ENCODE measurements around the gene ZNG1A.
"Not testable (repeated sequence)": the region's sequence is repeated elsewhere in the genome, so short reads cannot be mapped to it uniquely, and the experiment has no call there.

Gene ZNG1A

GRCh38 chr9:178140-178825, 573 bp downstream of the ZNG1A start:
- not testable (repeated sequence) for DNase-seq (ENCODE audit: low spot score)

- DNase-seq (ENCODE audit: low spot score), result not testable (repeated sequence)
These were observed 9.1 kb downstream of the ZNG1A start for GRCh38 chr9:169757-170156.

- DNase-seq (ENCODE audit: low spot score), result not testable (repeated sequence)
These were observed 19.0 kb downstream of the ZNG1A start for GRCh38 chr9:159871-160270.

- not testable (repeated sequence) for DNase-seq (ENCODE audit: low spot score)
These were observed 27.7 kb downstream of the ZNG1A start for GRCh38 chr9:151173-151572.

GRCh38 chr9:139880-140279, 39.0 kb downstream of the ZNG1A start:
- not testable (repeated sequence) for DNase-seq (ENCODE audit: low spot score)

GRCh38 chr9:117995-118467, 60.8 kb downstream of the ZNG1A start, which contains the start of gene FOXD4:
Gene FOXD4, minus strand, starts transcription at chr9:118417. Its CDS starts 298 bp downstream, at chr9:118119.
- peak; percentile 0 for DNase-seq (ENCODE audit: low spot score)

- not testable (repeated sequence) for DNase-seq (ENCODE audit: low spot score)
These were observed 61.5 kb downstream of the ZNG1A start for GRCh38 chr9:117144-117994.

GRCh38 chr9:116239-117077, 62.4 kb downstream of the ZNG1A start:
- not testable (repeated sequence) for DNase-seq (ENCODE audit: low spot score)

GRCh38 chr9:115118-115451, 63.8 kb downstream of the ZNG1A start:
- DNase-seq (ENCODE audit: low spot score), result not testable (repeated sequence)

GRCh38 chr9:114267-115117, 64.4 kb downstream of the ZNG1A start:
- peak; percentile 1 for DNase-seq (ENCODE audit: low spot score)

- not testable (repeated sequence) for DNase-seq (ENCODE audit: low spot score)
These were observed 65.2 kb downstream of the ZNG1A start for GRCh38 chr9:113468-114266.

- DNase-seq (ENCODE audit: low spot score), result not testable (repeated sequence)
These were observed 66.0 kb downstream of the ZNG1A start for GRCh38 chr9:112589-113467.

GRCh38 chr9:110672-111071, 68.2 kb downstream of the ZNG1A start:
- DNase-seq (ENCODE audit: low spot score), result not testable (repeated sequence)

- not testable (repeated sequence) for DNase-seq (ENCODE audit: low spot score)
These were observed 69.3 kb downstream of the ZNG1A start for GRCh38 chr9:109540-109939.

- not testable (repeated sequence) for DNase-seq (ENCODE audit: low spot score)
These were observed 69.9 kb downstream of the ZNG1A start for GRCh38 chr9:108742-109495.

- not testable (repeated sequence) for DNase-seq (ENCODE audit: low spot score)
These were observed 72.9 kb downstream of the ZNG1A start for GRCh38 chr9:105991-106390.

GRCh38 chr9:100430-100829, 78.4 kb downstream of the ZNG1A start:
- not testable (repeated sequence) for DNase-seq (ENCODE audit: low spot score)

- not testable (repeated sequence) for DNase-seq (ENCODE audit: low spot score)
These were observed 79.0 kb downstream of the ZNG1A start for GRCh38 chr9:99867-100266.
